NCI-H82 (cell line): ENCODE measurements around the gene RAD23B.

Experiments
- DNase-seq: peaks from one replicate; lab custom pipeline; 2025; lab: John Stamatoyannopoulos, UW

Gene RAD23B

DNA sequence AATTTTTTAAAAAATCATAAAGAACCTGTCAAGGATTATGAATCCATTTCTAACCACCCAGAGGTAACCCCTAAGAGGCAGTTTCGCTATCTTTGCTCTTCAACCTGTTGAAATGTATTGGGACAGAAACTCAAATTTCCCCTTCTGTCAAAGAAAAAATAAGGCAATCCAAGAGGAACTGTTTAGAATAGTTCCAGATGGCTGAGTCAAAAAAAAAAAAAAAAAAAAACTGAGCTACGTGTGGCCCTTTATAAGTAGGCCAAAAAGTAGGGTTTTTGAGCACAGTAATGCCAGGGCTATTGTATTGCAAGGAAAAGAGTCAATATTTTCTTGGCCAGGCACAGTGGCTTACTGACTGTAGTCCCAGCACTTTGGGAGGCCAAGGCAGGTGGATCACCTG is 94.9 kb downstream of the RAD23B start:
- no peak for DNase-seq
